Stimulated activated CD8-positive, alpha-beta memory T cell treated with anti-CD3 and anti-CD28 coated beads, Interleukin-7, amount 100 ng/mL, for 48 hours (primary cell): ENCODE results near the gene AADAC.
"Not testable (repeated sequence)": the region's sequence is repeated elsewhere in the genome, so short reads cannot be mapped to it uniquely, and the experiment has no call there.

Experiments used
- DNase-seq, 2 donors: peaks; one replicate each; pipeline ENCODE4 v3.0.0-alpha.2; 2020; ENCODE audit warnings: low read depth in 1 of 2; ENCODE audit errors: extremely low read depth in 1 of 2

The AADAC gene

GRCh38 chr3:151852074-151852811 lies 38.3 kb downstream of the AADAC start:
- no peak for DNase-seq

- no peak for DNase-seq
Measured at GRCh38 chr3:151856118-151856517, 42.2 kb downstream of the AADAC start.

GRCh38 chr3:151856641-151857040 lies 42.7 kb downstream of the AADAC start:
- no peak for DNase-seq

DNA sequence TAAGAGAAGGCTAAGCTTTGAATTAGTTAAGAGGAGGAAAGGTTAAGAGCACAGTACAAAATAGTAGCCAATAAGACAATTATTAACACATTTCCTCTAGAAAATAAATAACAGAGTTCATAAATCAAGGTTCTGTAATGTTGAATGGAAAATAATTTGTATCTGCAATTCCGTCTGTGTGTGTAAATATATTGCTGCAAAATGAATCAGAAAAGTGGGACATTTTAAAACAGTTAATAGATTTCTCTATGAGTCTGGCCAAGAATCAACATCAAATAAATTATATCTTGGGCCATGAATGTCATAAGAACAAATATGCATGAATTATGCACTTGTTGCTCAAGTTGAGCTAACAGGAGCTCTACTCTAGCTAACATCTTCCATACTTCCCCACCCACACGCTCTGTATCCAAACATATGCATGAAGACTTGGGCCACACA lies 45.3 kb downstream of the AADAC start:
- DNase-seq = no peak

DNA sequence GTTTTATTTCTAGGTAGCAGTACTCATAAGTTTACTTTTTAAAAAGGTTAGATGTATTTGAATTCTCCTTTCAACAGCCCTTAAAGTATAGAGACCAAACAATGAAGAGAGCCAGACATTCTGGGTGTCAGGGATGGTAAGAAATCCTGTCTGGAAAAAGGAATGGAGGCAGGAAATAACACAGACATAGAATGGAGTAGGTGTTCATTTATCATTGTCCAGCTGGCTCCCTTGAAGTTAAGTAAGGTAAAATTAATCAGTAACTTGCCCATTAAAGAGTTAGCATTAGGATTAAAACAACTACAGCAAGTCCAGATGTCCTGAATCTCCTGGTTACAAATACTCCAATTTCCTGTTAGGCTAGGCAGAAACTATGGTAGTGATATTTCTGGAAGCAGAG lies 46.0 kb downstream of the AADAC start:
- DNase-seq = no peak

- DNase-seq = no peak
Measured at GRCh38 chr3:151863611-151864010, 49.7 kb downstream of the AADAC start.

- DNase-seq = no peak
Measured at GRCh38 chr3:151864423-151865101, 50.6 kb downstream of the AADAC start.

DNA sequence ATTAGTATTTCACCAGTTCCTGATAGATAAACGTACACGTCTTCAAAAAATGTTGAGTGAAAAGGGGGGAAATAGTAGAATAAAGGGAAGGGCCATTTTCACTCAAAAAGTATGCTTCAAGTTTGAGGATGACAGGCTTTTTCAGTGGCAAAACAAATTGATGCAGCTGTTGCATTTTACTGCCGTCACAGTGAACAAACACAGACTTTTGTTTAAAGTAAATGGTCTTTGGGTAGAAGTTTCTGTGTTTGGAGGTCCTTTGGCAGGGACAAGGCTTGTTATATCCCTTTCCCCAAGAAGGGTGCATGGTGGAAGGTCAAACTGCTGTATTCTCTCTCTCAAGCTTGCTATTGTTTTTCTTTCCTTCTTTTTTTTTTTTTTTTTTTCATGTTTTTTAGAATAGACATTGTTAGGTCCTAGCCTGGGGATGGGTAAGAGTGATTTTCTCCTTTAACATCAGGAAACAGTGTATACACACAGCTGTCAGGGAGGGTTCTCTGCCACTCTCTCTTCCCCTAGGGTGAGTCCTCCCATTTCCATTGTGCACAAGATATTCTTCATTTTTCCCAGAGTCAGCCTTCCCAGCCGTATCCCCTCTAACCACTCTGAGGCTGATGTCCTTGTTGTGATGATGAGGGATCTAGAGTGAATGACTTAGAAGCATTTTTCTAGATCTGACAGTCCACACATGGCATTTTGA lies 52.9 kb downstream of the AADAC start:
- DNase-seq = no peak

GRCh38 chr3:151867666-151868065 lies 53.8 kb downstream of the AADAC start:
- no peak for DNase-seq

- DNase-seq = no peak
Measured at GRCh38 chr3:151869181-151869580, 55.3 kb downstream of the AADAC start.

DNA sequence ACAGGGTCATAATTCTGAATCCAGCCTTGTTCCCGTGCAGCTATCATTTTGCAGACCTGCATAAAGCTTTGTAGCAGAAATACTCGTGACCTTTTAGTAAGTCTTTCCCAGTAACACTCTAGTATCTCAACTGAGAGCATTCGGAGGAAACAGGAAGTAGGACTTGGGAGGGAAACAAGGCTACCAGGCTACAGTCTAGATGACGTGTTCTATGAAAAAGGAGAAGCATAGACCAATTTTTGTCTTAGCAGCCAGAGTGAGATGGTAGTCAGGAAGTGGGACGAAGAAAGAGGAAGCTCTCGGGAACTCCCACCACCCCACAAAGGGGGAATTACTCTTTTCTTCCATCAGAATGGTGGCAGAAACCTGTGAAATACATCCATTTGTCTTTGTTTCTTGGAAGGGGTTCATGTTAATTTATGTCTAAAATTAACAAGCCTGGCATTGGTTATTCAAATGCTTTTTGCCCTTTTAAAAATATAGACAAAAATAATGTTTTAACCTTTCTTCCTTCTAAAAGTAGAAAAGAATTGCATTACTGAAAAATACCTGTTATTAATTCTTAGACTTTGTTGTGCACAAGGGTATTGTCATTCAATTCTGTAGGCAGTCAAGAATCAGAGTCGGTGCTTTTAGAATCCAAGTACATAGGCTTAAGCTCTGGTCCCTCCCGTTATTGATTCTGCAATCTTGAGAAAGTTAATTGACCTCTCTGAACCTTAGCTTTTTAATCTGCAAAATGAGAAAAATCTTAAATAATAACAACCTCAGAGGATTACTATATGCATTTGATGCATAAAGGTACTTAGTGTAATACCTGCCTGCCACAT lies 57.9 kb downstream of the AADAC start:
- DNase-seq = no peak

- no peak for DNase-seq
Measured at GRCh38 chr3:151873398-151873797, 59.5 kb downstream of the AADAC start, which contains the start of gene SUCNR1. TSS of gene SUCNR1 (plus strand) at chr3:151873643. CDS start at chr3:151879893, 6,250 bp downstream.

DNA sequence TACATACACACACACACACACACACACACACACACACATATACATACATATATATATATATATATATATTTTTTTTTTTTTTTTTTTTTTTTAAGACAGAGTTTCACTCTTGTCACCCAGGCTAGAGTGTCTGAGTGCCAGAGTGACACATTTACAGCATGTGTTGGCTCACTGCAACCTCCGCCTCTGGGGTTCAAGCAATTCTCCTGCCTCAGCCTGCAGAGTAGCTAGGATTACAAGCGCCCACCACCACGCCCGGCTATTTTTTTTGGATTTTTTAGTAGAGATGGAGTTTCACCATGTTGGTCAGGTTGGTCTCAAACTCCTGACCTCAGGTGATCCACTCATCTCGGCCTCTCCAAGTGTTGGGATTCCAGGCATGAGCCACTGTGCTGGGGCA lies 60.2 kb downstream of the AADAC start:
- DNase-seq = not testable (repeated sequence)

- DNase-seq = no peak
Measured at GRCh38 chr3:151875759-151876158, 61.8 kb downstream of the AADAC start.

DNA sequence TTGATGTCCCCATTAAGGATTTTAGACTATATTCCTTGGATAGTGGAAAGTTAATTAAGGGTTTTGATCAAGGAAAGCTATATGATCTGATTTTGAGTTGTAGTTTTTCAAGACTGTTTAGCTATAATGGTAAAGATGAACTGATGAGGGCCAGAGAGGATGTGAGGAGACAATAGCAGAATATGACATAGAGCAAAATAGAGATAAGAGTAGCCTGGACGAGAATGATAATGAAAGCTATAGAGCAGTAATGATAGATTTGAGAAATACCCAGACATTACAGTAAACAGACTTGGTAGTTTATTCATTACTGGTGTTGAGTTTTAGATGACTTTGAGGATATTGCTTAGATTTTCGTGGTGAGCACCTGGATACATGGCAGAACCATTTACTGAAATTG lies 63.4 kb downstream of the AADAC start:
- no peak for DNase-seq
